ENCODE results near the gene AATK.

The AATK gene

GRCh38 chr17:81194941-81195901 is 29.2 kb upstream of the AATK start:
- DNase-seq = no peak

GRCh38 chr17:81194225-81194760 is 28.3 kb upstream of the AATK start:
- DNase-seq = no peak

- no peak for DNase-seq
Measured at GRCh38 chr17:81193470-81194224, 27.6 kb upstream of the AATK start.

GRCh38 chr17:81193051-81193410 is 27.0 kb upstream of the AATK start:
- DNase-seq = no peak

GRCh38 chr17:81192386-81193050 is 26.5 kb upstream of the AATK start:
- DNase-seq = no peak

GRCh38 chr17:81191646-81192045 is 25.6 kb upstream of the AATK start:
- DNase-seq = no peak

- no peak for DNase-seq
Measured at GRCh38 chr17:81191116-81191515, 25.1 kb upstream of the AATK start.

- no peak for DNase-seq
Measured at GRCh38 chr17:81190591-81190990, 24.6 kb upstream of the AATK start.

GRCh38 chr17:81189670-81190530 is 23.9 kb upstream of the AATK start:
- no peak for DNase-seq

- no peak for DNase-seq
Measured at GRCh38 chr17:81189016-81189415, 23.0 kb upstream of the AATK start.

- DNase-seq = no peak
Measured at GRCh38 chr17:81188491-81188840, 22.4 kb upstream of the AATK start.

- DNase-seq = no peak
Measured at GRCh38 chr17:81187586-81188490, 21.8 kb upstream of the AATK start.

GRCh38 chr17:81187120-81187519 is 21.1 kb upstream of the AATK start:
- DNase-seq = no peak

- no peak for DNase-seq
Measured at GRCh38 chr17:81186203-81186602, 20.2 kb upstream of the AATK start.

- DNase-seq = no peak
Measured at GRCh38 chr17:81184555-81184954, 18.5 kb upstream of the AATK start.

GRCh38 chr17:81183807-81184206 is 17.8 kb upstream of the AATK start:
- DNase-seq = no peak

- no peak for DNase-seq
Measured at GRCh38 chr17:81183316-81183715, 17.3 kb upstream of the AATK start.

- DNase-seq = no peak
Measured at GRCh38 chr17:81182596-81182995, 16.6 kb upstream of the AATK start.

GRCh38 chr17:81181811-81182185 is 15.8 kb upstream of the AATK start:
- DNase-seq = no peak

- DNase-seq = no peak
Measured at GRCh38 chr17:81180836-81181810, 15.1 kb upstream of the AATK start.
